Stimulated activated memory B cell treated with anti-CD40 and anti-IgM and Interleukin-4, amounts not matched to agents 10 μg/mL and 1 μg/mL and 100 μg/mL, for 72 hours (primary cell): ENCODE results near the gene TTK.
"Not testable (repeated sequence)": the region's sequence is repeated elsewhere in the genome, so short reads cannot be mapped to it uniquely, and the experiment has no call there.

Experiments
- ATAC-seq: fragments of 150-1000 bp; cut with Tn5 transposase; 2 replicates; pipeline ENCODE4 v1.10.0; 2021
- H3K27ac Mint-ChIP-seq: one replicate; pipeline ENCODE4 v1.8.0; 2022; ENCODE audit warnings: mild to moderate bottlenecking, mixed read lengths
- H3K27me3 Mint-ChIP-seq: one replicate; pipeline ENCODE4 v1.8.0; 2022; ENCODE audit warnings: mixed read lengths
- H3K36me3 Mint-ChIP-seq: one replicate; pipeline ENCODE4 v1.8.0; 2022; ENCODE audit warnings: mixed read lengths
- H3K4me1 Mint-ChIP-seq: one replicate; pipeline ENCODE4 v1.8.0; 2022; ENCODE audit warnings: mixed read lengths
- H3K4me3 Mint-ChIP-seq: one replicate; pipeline ENCODE4 v1.8.0; 2022; ENCODE audit warnings: mild to moderate bottlenecking, moderate library complexity, mixed read lengths
- H3K9me3 Mint-ChIP-seq: one replicate; pipeline ENCODE4 v1.8.0; 2022; ENCODE audit warnings: mixed read lengths

The TTK gene

GRCh38 chr6:80005406-80005805 is 957 bp downstream of the TTK start:
- Mint-ChIP-seq H3K9me3 (no peaks in the 10 kb centered on the region), H3K27ac (no peak overlapping the region), H3K36me3 (no peaks in the 10 kb centered on the region), H3K27me3 (no peaks in the 10 kb centered on the region), H3K4me3 (peak overlapping the region; percentile 98), H3K4me1 (peaks cover 12% of the 10 kb centered on the region)
- no peak for ATAC-seq

- no peaks in the 10 kb centered on the region for H3K27me3 Mint-ChIP-seq
- no peak for ATAC-seq
- H3K4me1 Mint-ChIP-seq = peaks cover 12% of the 10 kb centered on the region
- no peaks in the 10 kb centered on the region for H3K36me3 Mint-ChIP-seq
- H3K4me3 Mint-ChIP-seq = no peak overlapping the region
- H3K27ac Mint-ChIP-seq = no peak overlapping the region
- no peaks in the 10 kb centered on the region for H3K9me3 Mint-ChIP-seq
Observed at GRCh38 chr6:80006541-80006940, 2.1 kb downstream of the TTK start.

- H3K36me3 Mint-ChIP-seq = no peaks in the 10 kb centered on the region
- H3K4me1 Mint-ChIP-seq = peaks cover 6% of the 10 kb centered on the region
- H3K27me3 Mint-ChIP-seq = no peaks in the 10 kb centered on the region
- H3K9me3 Mint-ChIP-seq = no peaks in the 10 kb centered on the region
- no peak overlapping the region for H3K4me3 Mint-ChIP-seq
- H3K27ac Mint-ChIP-seq = no peak overlapping the region
- ATAC-seq = no peak
Observed at GRCh38 chr6:80009531-80009930, 5.1 kb downstream of the TTK start.

GRCh38 chr6:80010288-80010687 is 5.8 kb downstream of the TTK start:
- Mint-ChIP-seq H3K36me3 (peaks cover 6% of the 10 kb centered on the region), H3K9me3 (no peaks in the 10 kb centered on the region), H3K27ac (no peak overlapping the region), H3K27me3 (no peaks in the 10 kb centered on the region), H3K4me3 (no peak overlapping the region), H3K4me1 (no peaks in the 10 kb centered on the region)
- no peak for ATAC-seq

- no peak for ATAC-seq
- Mint-ChIP-seq H3K4me3 (no peak overlapping the region), H3K27ac (no peak overlapping the region), H3K36me3 (peaks cover 6% of the 10 kb centered on the region), H3K4me1 (no peaks in the 10 kb centered on the region), H3K27me3 (no peaks in the 10 kb centered on the region), H3K9me3 (no peaks in the 10 kb centered on the region)
Observed at GRCh38 chr6:80015839-80016435, 11.5 kb downstream of the TTK start.

- Mint-ChIP-seq H3K36me3 (no peaks in the 10 kb centered on the region), H3K27ac (no peak overlapping the region), H3K4me1 (no peaks in the 10 kb centered on the region), H3K9me3 (no peaks in the 10 kb centered on the region), H3K27me3 (no peaks in the 10 kb centered on the region), H3K4me3 (no peak overlapping the region)
- ATAC-seq = no peak
Observed at GRCh38 chr6:80020381-80021120, 16.1 kb downstream of the TTK start.

GRCh38 chr6:80021131-80021530 is 16.7 kb downstream of the TTK start:
- no peaks in the 10 kb centered on the region for H3K36me3 Mint-ChIP-seq
- H3K4me3 Mint-ChIP-seq = no peak overlapping the region
- H3K9me3 Mint-ChIP-seq = no peaks in the 10 kb centered on the region
- no peak overlapping the region for H3K27ac Mint-ChIP-seq
- ATAC-seq = no peak
- no peaks in the 10 kb centered on the region for H3K27me3 Mint-ChIP-seq
- no peaks in the 10 kb centered on the region for H3K4me1 Mint-ChIP-seq

- Mint-ChIP-seq H3K9me3 (no peaks in the 10 kb centered on the region), H3K27ac (no peak overlapping the region), H3K4me3 (no peak overlapping the region), H3K36me3 (no peaks in the 10 kb centered on the region), H3K27me3 (no peaks in the 10 kb centered on the region), H3K4me1 (no peaks in the 10 kb centered on the region)
- ATAC-seq = no peak
Observed at GRCh38 chr6:80021591-80021990, 17.1 kb downstream of the TTK start.

GRCh38 chr6:80022803-80023202 is 18.4 kb downstream of the TTK start:
- no peak for ATAC-seq
- no peaks in the 10 kb centered on the region for H3K36me3 Mint-ChIP-seq
- H3K4me3 Mint-ChIP-seq = no peak overlapping the region
- no peak overlapping the region for H3K27ac Mint-ChIP-seq
- no peaks in the 10 kb centered on the region for H3K9me3 Mint-ChIP-seq
- no peaks in the 10 kb centered on the region for H3K27me3 Mint-ChIP-seq
- no peaks in the 10 kb centered on the region for H3K4me1 Mint-ChIP-seq

- Mint-ChIP-seq H3K9me3 (no peaks in the 10 kb centered on the region), H3K27me3 (no peaks in the 10 kb centered on the region), H3K36me3 (peaks cover 12% of the 10 kb centered on the region), H3K4me3 (no peak overlapping the region), H3K4me1 (peaks cover 7% of the 10 kb centered on the region), H3K27ac (no peak overlapping the region)
- no peak for ATAC-seq
Observed at GRCh38 chr6:80028589-80028988, 24.1 kb downstream of the TTK start.

- H3K27ac Mint-ChIP-seq = no peak overlapping the region
- peaks cover 7% of the 10 kb centered on the region for H3K4me1 Mint-ChIP-seq
- no peaks in the 10 kb centered on the region for H3K9me3 Mint-ChIP-seq
- H3K27me3 Mint-ChIP-seq = no peaks in the 10 kb centered on the region
- peak; percentile 52 for ATAC-seq
- H3K36me3 Mint-ChIP-seq = peaks cover 12% of the 10 kb centered on the region
- H3K4me3 Mint-ChIP-seq = no peak overlapping the region
Observed at GRCh38 chr6:80029470-80029869, 25.0 kb downstream of the TTK start.

- not testable (repeated sequence) for H3K27me3 Mint-ChIP-seq, H3K4me3 Mint-ChIP-seq, H3K4me1 Mint-ChIP-seq, H3K36me3 Mint-ChIP-seq, ATAC-seq, H3K27ac Mint-ChIP-seq, H3K9me3 Mint-ChIP-seq
Observed at GRCh38 chr6:80048220-80048619, 43.8 kb downstream of the TTK start.

- H3K4me1 Mint-ChIP-seq = no peaks in the 10 kb centered on the region
- no peak overlapping the region for H3K4me3 Mint-ChIP-seq
- no peaks in the 10 kb centered on the region for H3K9me3 Mint-ChIP-seq
- no peaks in the 10 kb centered on the region for H3K27me3 Mint-ChIP-seq
- no peak overlapping the region for H3K27ac Mint-ChIP-seq
- no peak for ATAC-seq
- H3K36me3 Mint-ChIP-seq = no peaks in the 10 kb centered on the region
Observed at GRCh38 chr6:80060774-80061173, 56.3 kb downstream of the TTK start.

- H3K4me1 Mint-ChIP-seq, H3K36me3 Mint-ChIP-seq, H3K4me3 Mint-ChIP-seq, H3K9me3 Mint-ChIP-seq, ATAC-seq, H3K27ac Mint-ChIP-seq: not testable (repeated sequence)
- peaks cover 17% of the 10 kb centered on the region for H3K27me3 Mint-ChIP-seq
Observed at GRCh38 chr6:80068146-80068545, 63.7 kb downstream of the TTK start.

GRCh38 chr6:80070431-80070830 is 66.0 kb downstream of the TTK start:
- not testable (repeated sequence) for H3K27ac Mint-ChIP-seq, H3K36me3 Mint-ChIP-seq, H3K4me1 Mint-ChIP-seq, H3K9me3 Mint-ChIP-seq, H3K4me3 Mint-ChIP-seq, ATAC-seq
- peaks cover 26% of the 10 kb centered on the region for H3K27me3 Mint-ChIP-seq

- no peak for ATAC-seq
- Mint-ChIP-seq H3K9me3 (peaks cover 5% of the 10 kb centered on the region), H3K4me1 (no peaks in the 10 kb centered on the region), H3K27me3 (peaks cover 15% of the 10 kb centered on the region), H3K4me3 (no peak overlapping the region), H3K27ac (no peak overlapping the region), H3K36me3 (no peaks in the 10 kb centered on the region)
Observed at GRCh38 chr6:80077067-80077466, 72.6 kb downstream of the TTK start.
